ENCODE measurements around the gene CCK. TPM values are rescaled to one million over a fixed set of nuclear protein-coding genes. Genes with fewer than 3 reads are reported as not detected.

The CCK gene
- polyA plus RNA-seq, 2 of the 4 experiments (the other 2 are of a cell fraction), result 0.16 to 0.36 TPM

DNA sequence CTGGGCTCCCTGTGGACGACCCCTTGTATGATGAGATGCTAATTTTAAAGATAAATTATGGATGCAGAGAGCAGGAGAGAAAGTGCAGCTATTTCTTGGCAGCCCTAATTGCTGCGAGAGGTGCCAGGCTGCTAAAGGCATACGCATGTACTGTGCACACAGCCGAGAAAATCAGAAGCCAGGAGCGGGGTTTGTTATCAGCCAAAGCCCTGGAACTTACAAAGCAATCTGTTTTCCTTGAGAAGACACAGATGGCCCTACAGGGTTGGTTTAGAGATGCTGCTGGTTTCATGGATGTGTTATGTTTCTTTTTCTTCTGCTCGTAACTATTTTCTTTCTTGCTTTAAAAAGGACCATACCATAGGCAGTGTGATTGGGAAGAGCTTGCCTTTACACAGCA lies 11.7 kb upstream of the CCK start:
- 35% methylated on average over 6 of the region's 6 CpGs for WGBS (ENCODE audit: missing lambda C conversion rate)

DNA sequence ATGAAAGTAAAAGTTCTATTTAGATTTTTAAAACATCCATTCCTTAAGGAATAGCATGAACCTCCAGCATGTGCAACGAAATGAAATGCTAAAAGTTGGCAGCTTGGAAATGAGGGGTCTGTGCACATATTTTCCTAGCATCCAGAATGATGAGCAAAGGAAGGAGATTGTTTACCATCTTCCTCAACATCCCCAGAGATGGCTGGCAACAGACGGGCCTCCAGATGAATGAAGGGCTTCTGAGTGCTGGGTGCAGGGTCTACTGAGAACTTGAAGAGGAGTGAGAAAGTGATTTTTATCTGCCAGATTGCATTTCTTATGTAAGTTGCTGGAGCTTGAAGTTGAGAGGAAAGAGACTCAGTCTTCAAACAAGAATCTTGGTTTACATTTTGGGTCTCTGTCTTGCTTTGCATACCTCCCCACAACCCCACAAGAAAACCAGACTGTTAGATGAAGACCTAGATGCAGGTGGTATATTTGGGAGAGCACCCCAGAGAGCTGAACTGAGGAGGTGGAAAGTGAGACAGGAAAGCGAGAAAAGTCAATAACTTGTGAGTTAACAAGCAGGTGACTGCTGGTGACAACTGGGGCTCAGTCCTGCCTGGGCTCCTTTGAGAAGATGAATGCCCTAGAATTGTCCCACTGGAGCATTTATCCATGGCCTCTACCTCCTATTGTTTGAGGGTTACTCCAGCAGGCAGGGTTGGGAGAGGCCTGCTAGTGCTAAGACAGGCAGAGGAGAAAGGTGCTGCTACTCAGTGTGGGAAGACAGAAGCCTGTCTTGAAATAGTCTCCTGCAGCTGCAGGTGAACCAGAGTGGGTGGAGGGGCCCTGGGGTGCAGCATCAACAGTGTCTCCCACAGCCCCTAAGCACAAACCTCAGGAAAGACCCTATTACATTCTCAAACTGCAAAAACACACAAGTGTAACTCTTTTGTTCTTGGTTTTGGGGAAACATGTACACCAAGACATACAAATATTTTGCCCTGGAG lies 10.5 kb upstream of the CCK start:
- H3K4me2 ChIP-seq, result no peak overlapping the region
- 7% methylated on average over 3 of the region's 3 CpGs for WGBS (ENCODE audit: missing lambda C conversion rate)
- FAIRE-seq (no peak), ATAC-seq (no peak), DNase-seq (ENCODE audit: low read depth in 1 of 2, low spot score in 1 of 2) (no peak)
- CTCF ChIA-PET, result interaction anchor here (0.9 kb wide), 1 partner anchor 29 kb away, joined by 3 read pairs; no protein-coding TSS in a partner anchor
- TF ChIP-seq, protein P1, sequence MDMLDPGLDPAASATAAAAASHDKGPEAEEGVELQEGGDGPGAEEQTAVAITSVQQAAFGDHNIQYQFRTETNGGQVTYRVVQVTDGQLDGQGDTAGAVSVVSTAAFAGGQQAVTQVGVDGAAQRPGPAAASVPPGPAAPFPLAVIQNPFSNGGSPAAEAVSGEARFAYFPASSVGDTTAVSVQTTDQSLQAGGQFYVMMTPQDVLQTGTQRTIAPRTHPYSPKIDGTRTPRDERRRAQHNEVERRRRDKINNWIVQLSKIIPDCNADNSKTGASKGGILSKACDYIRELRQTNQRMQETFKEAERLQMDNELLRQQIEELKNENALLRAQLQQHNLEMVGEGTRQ (IDR thresholded peaks at IDR 0.05), result no peak
- no peak for TF ChIP-seq NFE2L2 (conservative IDR thresholded peaks at IDR 0.05; ENCODE audit: low read length)
- TF ChIP-seq HEYL (CRISPR knock-in tag; IDR thresholded peaks at IDR 0.05), result no peak
- TF ChIP-seq, protein P2, sequence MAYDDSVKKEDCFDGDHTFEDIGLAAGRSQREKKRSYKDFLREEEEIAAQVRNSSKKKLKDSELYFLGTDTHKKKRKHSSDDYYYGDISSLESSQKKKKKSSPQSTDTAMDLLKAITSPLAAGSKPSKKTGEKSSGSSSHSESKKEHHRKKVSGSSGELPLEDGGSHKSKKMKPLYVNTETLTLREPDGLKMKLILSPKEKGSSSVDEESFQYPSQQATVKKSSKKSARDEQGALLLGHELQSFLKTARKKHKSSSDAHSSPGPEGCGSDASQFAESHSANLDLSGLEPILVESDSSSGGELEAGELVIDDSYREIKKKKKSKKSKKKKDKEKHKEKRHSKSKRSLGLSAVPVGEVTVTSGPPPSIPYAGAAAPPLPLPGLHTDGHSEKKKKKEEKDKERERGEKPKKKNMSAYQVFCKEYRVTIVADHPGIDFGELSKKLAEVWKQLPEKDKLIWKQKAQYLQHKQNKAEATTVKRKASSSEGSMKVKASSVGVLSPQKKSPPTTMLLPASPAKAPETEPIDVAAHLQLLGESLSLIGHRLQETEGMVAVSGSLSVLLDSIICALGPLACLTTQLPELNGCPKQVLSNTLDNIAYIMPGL (CRISPR knock-in tag; IDR thresholded peaks at IDR 0.05; ENCODE audit: borderline replicate concordance), result no peak
- TF ChIP-seq POLR2A (IDR thresholded peaks at IDR 0.05; ENCODE audit: low read length), result no peak
- POLR2A ChIA-PET, result no interaction called here
- no peak overlapping the region for H3K4me3 ChIP-seq
- H3K27ac ChIP-seq, result no peak overlapping the region
- no peaks in the 10 kb centered on the region for H3K9me3 ChIP-seq
- H3K4me1 ChIP-seq, result no peaks in the 10 kb centered on the region

More for the DNA sequence above, 11.7 kb upstream of the CCK start:
- H3K4me2 ChIP-seq, result no peak overlapping the region
- H3K4me1 ChIP-seq, result no peaks in the 10 kb centered on the region
- no peaks in the 10 kb centered on the region for H3K9me3 ChIP-seq
- FAIRE-seq (no peak), DNase-seq (ENCODE audit: low read depth in 1 of 2, low spot score in 1 of 2) (no peak), ATAC-seq (no peak)
- TF ChIP-seq NR3C1 (IDR thresholded peaks at IDR 0.05), result no peak
- no peak for TF ChIP-seq POLR2AphosphoS2 (conservative IDR thresholded peaks at IDR 0.05; ENCODE audit: low read length)
- no peak for TF ChIP-seq RARB (CRISPR knock-in tag; IDR thresholded peaks at IDR 0.05)
- TF ChIP-seq ZC3H11A (IDR thresholded peaks at IDR 0.05), result no peak
- no peak for TF ChIP-seq EHF (CRISPR knock-in tag; IDR thresholded peaks at IDR 0.05)
- TF ChIP-seq ZFP36 (IDR thresholded peaks at IDR 0.05; ENCODE audit: borderline replicate concordance, partially characterized antibody), result no peak
- no peak for TF ChIP-seq HOXA7 (CRISPR knock-in tag; IDR thresholded peaks at IDR 0.05)
- ChIA-PET POLR2A (no interaction called here), CTCF (no interaction called here)
- no peak overlapping the region for H3K27ac ChIP-seq
- H3K4me3 ChIP-seq, result no peak overlapping the region

DNA sequence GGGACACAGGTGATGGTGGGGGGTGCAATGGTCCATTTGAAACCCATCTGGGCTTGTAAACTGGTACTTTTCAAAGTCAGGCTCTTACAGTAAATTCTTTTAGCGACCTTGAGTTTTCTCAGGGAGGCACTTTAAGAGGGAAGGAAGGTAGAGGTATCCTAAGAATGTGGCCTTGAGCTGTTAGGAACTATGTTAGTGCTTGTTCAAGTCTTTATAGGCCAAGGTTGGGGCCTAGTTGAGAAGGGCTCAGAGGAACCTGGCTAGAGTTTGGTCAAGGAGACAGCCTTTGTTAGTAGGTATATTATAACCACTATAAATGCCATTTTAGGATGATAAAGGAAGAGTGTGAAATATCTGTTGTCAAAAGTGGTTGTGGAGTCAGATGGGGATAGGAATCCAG lies 9.2 kb upstream of the CCK start:
- H3K4me1 ChIP-seq, result no peaks in the 10 kb centered on the region
- no peak for TF ChIP-seq GATA3 (IDR thresholded peaks at IDR 0.05; ENCODE audit: borderline replicate concordance)
- TF ChIP-seq, protein P3, sequence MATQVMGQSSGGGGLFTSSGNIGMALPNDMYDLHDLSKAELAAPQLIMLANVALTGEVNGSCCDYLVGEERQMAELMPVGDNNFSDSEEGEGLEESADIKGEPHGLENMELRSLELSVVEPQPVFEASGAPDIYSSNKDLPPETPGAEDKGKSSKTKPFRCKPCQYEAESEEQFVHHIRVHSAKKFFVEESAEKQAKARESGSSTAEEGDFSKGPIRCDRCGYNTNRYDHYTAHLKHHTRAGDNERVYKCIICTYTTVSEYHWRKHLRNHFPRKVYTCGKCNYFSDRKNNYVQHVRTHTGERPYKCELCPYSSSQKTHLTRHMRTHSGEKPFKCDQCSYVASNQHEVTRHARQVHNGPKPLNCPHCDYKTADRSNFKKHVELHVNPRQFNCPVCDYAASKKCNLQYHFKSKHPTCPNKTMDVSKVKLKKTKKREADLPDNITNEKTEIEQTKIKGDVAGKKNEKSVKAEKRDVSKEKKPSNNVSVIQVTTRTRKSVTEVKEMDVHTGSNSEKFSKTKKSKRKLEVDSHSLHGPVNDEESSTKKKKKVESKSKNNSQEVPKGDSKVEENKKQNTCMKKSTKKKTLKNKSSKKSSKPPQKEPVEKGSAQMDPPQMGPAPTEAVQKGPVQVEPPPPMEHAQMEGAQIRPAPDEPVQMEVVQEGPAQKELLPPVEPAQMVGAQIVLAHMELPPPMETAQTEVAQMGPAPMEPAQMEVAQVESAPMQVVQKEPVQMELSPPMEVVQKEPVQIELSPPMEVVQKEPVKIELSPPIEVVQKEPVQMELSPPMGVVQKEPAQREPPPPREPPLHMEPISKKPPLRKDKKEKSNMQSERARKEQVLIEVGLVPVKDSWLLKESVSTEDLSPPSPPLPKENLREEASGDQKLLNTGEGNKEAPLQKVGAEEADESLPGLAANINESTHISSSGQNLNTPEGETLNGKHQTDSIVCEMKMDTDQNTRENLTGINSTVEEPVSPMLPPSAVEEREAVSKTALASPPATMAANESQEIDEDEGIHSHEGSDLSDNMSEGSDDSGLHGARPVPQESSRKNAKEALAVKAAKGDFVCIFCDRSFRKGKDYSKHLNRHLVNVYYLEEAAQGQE (IDR thresholded peaks at IDR 0.05), result no peak
- no peak for TF ChIP-seq HEYL (CRISPR knock-in tag; IDR thresholded peaks at IDR 0.05)
- no peak for TF ChIP-seq KDM1A (IDR thresholded peaks at IDR 0.05; ENCODE audit: low read depth)
- TF ChIP-seq RAD21 (conservative IDR thresholded peaks at IDR 0.05 in 1 of 2, IDR thresholded peaks at IDR 0.05 in 1 of 2), result no peak
- TF ChIP-seq JUNB (IDR thresholded peaks at IDR 0.05), result no peak
- TF ChIP-seq, protein P4, sequence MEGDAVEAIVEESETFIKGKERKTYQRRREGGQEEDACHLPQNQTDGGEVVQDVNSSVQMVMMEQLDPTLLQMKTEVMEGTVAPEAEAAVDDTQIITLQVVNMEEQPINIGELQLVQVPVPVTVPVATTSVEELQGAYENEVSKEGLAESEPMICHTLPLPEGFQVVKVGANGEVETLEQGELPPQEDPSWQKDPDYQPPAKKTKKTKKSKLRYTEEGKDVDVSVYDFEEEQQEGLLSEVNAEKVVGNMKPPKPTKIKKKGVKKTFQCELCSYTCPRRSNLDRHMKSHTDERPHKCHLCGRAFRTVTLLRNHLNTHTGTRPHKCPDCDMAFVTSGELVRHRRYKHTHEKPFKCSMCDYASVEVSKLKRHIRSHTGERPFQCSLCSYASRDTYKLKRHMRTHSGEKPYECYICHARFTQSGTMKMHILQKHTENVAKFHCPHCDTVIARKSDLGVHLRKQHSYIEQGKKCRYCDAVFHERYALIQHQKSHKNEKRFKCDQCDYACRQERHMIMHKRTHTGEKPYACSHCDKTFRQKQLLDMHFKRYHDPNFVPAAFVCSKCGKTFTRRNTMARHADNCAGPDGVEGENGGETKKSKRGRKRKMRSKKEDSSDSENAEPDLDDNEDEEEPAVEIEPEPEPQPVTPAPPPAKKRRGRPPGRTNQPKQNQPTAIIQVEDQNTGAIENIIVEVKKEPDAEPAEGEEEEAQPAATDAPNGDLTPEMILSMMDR (IDR thresholded peaks at IDR 0.05), result no peak
- TF ChIP-seq, protein P5, sequence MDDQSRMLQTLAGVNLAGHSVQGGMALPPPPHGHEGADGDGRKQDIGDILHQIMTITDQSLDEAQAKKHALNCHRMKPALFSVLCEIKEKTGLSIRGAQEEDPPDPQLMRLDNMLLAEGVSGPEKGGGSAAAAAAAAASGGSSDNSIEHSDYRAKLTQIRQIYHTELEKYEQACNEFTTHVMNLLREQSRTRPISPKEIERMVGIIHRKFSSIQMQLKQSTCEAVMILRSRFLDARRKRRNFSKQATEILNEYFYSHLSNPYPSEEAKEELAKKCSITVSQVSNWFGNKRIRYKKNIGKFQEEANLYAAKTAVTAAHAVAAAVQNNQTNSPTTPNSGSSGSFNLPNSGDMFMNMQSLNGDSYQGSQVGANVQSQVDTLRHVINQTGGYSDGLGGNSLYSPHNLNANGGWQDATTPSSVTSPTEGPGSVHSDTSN (IDR thresholded peaks at IDR 0.05), result no peak
- TF ChIP-seq HOXA7 (CRISPR knock-in tag; IDR thresholded peaks at IDR 0.05), result no peak
- no peak for TF ChIP-seq HOXB5 (CRISPR knock-in tag; IDR thresholded peaks at IDR 0.05)
- TF ChIP-seq MAZ (IDR thresholded peaks at IDR 0.05; ENCODE audit: borderline replicate concordance, low read depth, low read length), result no peak
- TF ChIP-seq HDAC2 (IDR thresholded peaks at IDR 0.05), result no peak
- TF ChIP-seq POLR2A (IDR thresholded peaks at IDR 0.05; ENCODE audit: low read length), result no peak
- TF ChIP-seq CHD4 (IDR thresholded peaks at IDR 0.05; ENCODE audit: borderline replicate concordance), result no peak
- TF ChIP-seq FOXS1 (CRISPR knock-in tag; IDR thresholded peaks at IDR 0.05), result no peak

More for the DNA sequence above, 9.2 kb upstream of the CCK start:
- FAIRE-seq (no peak), DNase-seq (ENCODE audit: low read depth in 1 of 2, low spot score in 1 of 2) (no peak), ATAC-seq (no peak)
- H3K4me3 ChIP-seq, result no peak overlapping the region
- 0% methylated on average over 1 of the region's 1 CpG for WGBS (ENCODE audit: missing lambda C conversion rate)
- no peak overlapping the region for H3K4me2 ChIP-seq
- POLR2A ChIA-PET, result no interaction called here
- no peak overlapping the region for H3K27ac ChIP-seq
- CTCF ChIA-PET, result no interaction called here
- no peaks in the 10 kb centered on the region for H3K9me3 ChIP-seq

Data from A549 (cell line).